ENCODE results near the gene INCA1.

DNA sequence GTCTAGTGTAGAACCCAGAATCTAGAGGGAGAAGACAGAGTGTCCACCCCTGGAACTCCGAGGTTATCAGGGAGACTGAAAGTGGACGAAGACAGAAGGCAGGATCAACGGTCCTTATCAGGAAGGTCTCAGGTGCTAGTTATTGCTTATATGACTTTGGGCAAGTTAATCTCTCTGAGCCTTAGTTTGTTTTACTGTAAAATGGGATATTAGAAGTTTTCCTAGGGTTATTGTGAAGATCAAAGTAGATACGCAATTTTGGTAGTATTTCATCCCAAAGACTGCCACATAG, 56.1 kb downstream of the INCA1 start:
- TF ChIP-seq POLR2AphosphoS5 (IDR thresholded peaks at IDR 0.05): no peak
- TF ChIP-seq CTCF (IDR thresholded peaks at IDR 0.05 in 8 of 11, conservative IDR thresholded peaks at IDR 0.05 in 3 of 11): no peak
- no peak for TF ChIP-seq POLR2A (IDR thresholded peaks at IDR 0.05)
